Activated CD4-positive, alpha-beta memory T cell treated with anti-CD3 and anti-CD28 coated beads for 36 hours (primary cell): ENCODE measurements around the gene ATP8B3. TPM values are rescaled to one million over a fixed set of nuclear protein-coding genes. Genes with fewer than 3 reads are reported as not detected.

Source experiments
- CTCF ChIA-PET: fragments of 350-600 bp; sonication (Branson Sonifier 250); formaldehyde crosslinking; loops from one replicate; lab custom pipeline; 2021; ENCODE audit warnings: antibody characterized with exemption, inconsistent platforms; lab: Charles Lee
- POLR2A ChIA-PET: fragments of 350-600 bp; sonication (Branson Sonifier 250); formaldehyde crosslinking; loops from one replicate; lab custom pipeline; 2021; ENCODE audit warnings: antibody characterized with exemption; lab: Charles Lee
- DNase-seq: peaks from one replicate; pipeline ENCODE4 v3.0.0-alpha.2; 2020
- H3K27ac Mint-ChIP-seq: one replicate; pipeline ENCODE4 v1.8.0; 2021; ENCODE audit warnings: mixed read lengths
- H3K27me3 Mint-ChIP-seq: one replicate; pipeline ENCODE4 v1.8.0; 2021; ENCODE audit warnings: mixed read lengths
- H3K36me3 Mint-ChIP-seq: one replicate; pipeline ENCODE4 v1.8.0; 2021; ENCODE audit warnings: mixed read lengths
- H3K4me1 Mint-ChIP-seq: one replicate; pipeline ENCODE4 v1.8.0; 2021; ENCODE audit warnings: low read depth, mixed read lengths
- H3K4me3 Mint-ChIP-seq: one replicate; pipeline ENCODE4 v1.8.0; 2021; ENCODE audit warnings: mild to moderate bottlenecking, mixed read lengths
- H3K9me3 Mint-ChIP-seq: one replicate; pipeline ENCODE4 v1.8.0; 2021; ENCODE audit warnings: mixed read lengths
- intact Hi-C: fragments of 100-400 bp; cut with micrococcal nuclease; formaldehyde crosslinking; loops from one replicate; pipeline ENCODE4 v1.15.1; 2023
- total RNA-seq, 2 experiments: library from RNA; stranded (reverse); gene quantifications; one replicate each; pipeline ENCODE4 v1.2.3, GENCODE V29; 2021

ATP8B3 gene
- total RNA-seq, 2 experiments from 2014 or later, result 9.6 to 10.0 TPM

- Mint-ChIP-seq H3K4me1 (peaks cover 2% of the 10 kb centered on the region), H3K36me3 (peaks cover 21% of the 10 kb centered on the region), H3K27ac (no peak overlapping the region), H3K4me3 (no peak overlapping the region), H3K27me3 (no peaks in the 10 kb centered on the region), H3K9me3 (no peaks in the 10 kb centered on the region)
- POLR2A ChIA-PET, result no interaction called here
- DNase-seq, result no peak
- CTCF ChIA-PET, result interaction anchor here (0.6 kb wide), 1 partner anchor 33 kb away, joined by 3 read pairs; no protein-coding TSS in a partner anchor
- intact Hi-C loops, result no loop called here
Observed at GRCh38 chr19:1818549-1819195, 6.6 kb upstream of the ATP8B3 start.

GRCh38 chr19:1817553-1818179 lies 5.6 kb upstream of the ATP8B3 start:
- peaks cover 19% of the 10 kb centered on the region for H3K36me3 Mint-ChIP-seq
- CTCF ChIA-PET, result no interaction called here

GRCh38 chr19:1816530-1817298 lies 4.6 kb upstream of the ATP8B3 start:
- Mint-ChIP-seq H3K4me3 (no peak overlapping the region), H3K27me3 (no peaks in the 10 kb centered on the region), H3K4me1 (peaks cover 12% of the 10 kb centered on the region), H3K27ac (no peak overlapping the region), H3K9me3 (no peaks in the 10 kb centered on the region), H3K36me3 (peaks cover 14% of the 10 kb centered on the region)
- DNase-seq, result no peak
- POLR2A ChIA-PET, result no interaction called here
- intact Hi-C loops, result no loop called here
- CTCF ChIA-PET, result interaction anchor here (0.6 kb wide), 1 partner anchor 203 kb away, joined by 3 read pairs; no protein-coding TSS in a partner anchor

More at GRCh38 chr19:1817553-1818179, 5.6 kb upstream of the ATP8B3 start:
- Mint-ChIP-seq H3K9me3 (no peaks in the 10 kb centered on the region), H3K4me1 (peaks cover 10% of the 10 kb centered on the region), H3K4me3 (no peak overlapping the region), H3K27me3 (no peaks in the 10 kb centered on the region), H3K27ac (no peak overlapping the region)
- POLR2A ChIA-PET, result no interaction called here
- no peak for DNase-seq
- intact Hi-C loops, result no loop called here

GRCh38 chr19:1815605-1816529 lies 3.8 kb upstream of the ATP8B3 start:
- Mint-ChIP-seq H3K36me3 (peaks cover 11% of the 10 kb centered on the region), H3K9me3 (no peaks in the 10 kb centered on the region), H3K27me3 (no peaks in the 10 kb centered on the region), H3K27ac (no peak overlapping the region), H3K4me3 (no peak overlapping the region), H3K4me1 (peaks cover 16% of the 10 kb centered on the region)
- intact Hi-C loops, result no loop called here
- POLR2A ChIA-PET, result no interaction called here
- CTCF ChIA-PET, result interaction anchor here (2.2 to 3.2 kb wide), 2 partner anchors 10 to 26 kb away, joined by 6 to 17 read pairs; no protein-coding TSS in a partner anchor
- no peak for DNase-seq

GRCh38 chr19:1814833-1815604 lies 2.9 kb upstream of the ATP8B3 start:
- Mint-ChIP-seq H3K4me1 (peaks cover 16% of the 10 kb centered on the region), H3K9me3 (no peaks in the 10 kb centered on the region), H3K27me3 (no peaks in the 10 kb centered on the region), H3K36me3 (peaks cover 6% of the 10 kb centered on the region), H3K4me3 (no peak overlapping the region), H3K27ac (no peak overlapping the region)
- no peak for DNase-seq
- ChIA-PET CTCF (interaction anchor here (1.0 to 3.2 kb wide), 4 partner anchors 11 to 143 kb away, joined by 3 to 17 read pairs (median 6); no protein-coding TSS in a partner anchor), POLR2A (no interaction called here)
- intact Hi-C loops, result no loop called here

- no peaks in the 10 kb centered on the region for H3K9me3 Mint-ChIP-seq
- ChIA-PET POLR2A (no interaction called here), CTCF (interaction anchor here (1.0 to 3.2 kb wide), 4 partner anchors 12 to 142 kb away, joined by 3 to 17 read pairs (median 6); no protein-coding TSS in a partner anchor)
- peaks cover 16% of the 10 kb centered on the region for H3K4me1 Mint-ChIP-seq
- peaks cover 6% of the 10 kb centered on the region for H3K36me3 Mint-ChIP-seq
- intact Hi-C loops, result no loop called here
- no peak overlapping the region for H3K4me3 Mint-ChIP-seq
- H3K27ac Mint-ChIP-seq, result no peak overlapping the region
- DNase-seq, result no peak
- H3K27me3 Mint-ChIP-seq, result no peaks in the 10 kb centered on the region
Observed at GRCh38 chr19:1814391-1814790, 2.3 kb upstream of the ATP8B3 start.

GRCh38 chr19:1813192-1814182 lies 1.4 kb upstream of the ATP8B3 start:
- intact Hi-C loops, result loop anchor here (2.0 kb wide), 1 partner anchor 25 kb away; no protein-coding TSS in a partner anchor
- H3K27ac Mint-ChIP-seq, result no peak overlapping the region
- peaks cover 6% of the 10 kb centered on the region for H3K36me3 Mint-ChIP-seq

GRCh38 chr19:1812426-1813191 lies 533 bp upstream of the ATP8B3 start:
- Mint-ChIP-seq H3K9me3 (no peaks in the 10 kb centered on the region), H3K27me3 (no peaks in the 10 kb centered on the region), H3K4me1 (peaks cover 16% of the 10 kb centered on the region), H3K36me3 (peaks cover 4% of the 10 kb centered on the region), H3K27ac (peak overlapping the region; percentile 87), H3K4me3 (peak overlapping the region; percentile 84)
- peak; percentile 95 for DNase-seq
- intact Hi-C loops, result loop anchor here (1.0 to 2.0 kb wide), 2 partner anchors 24 to 36 kb away; partner anchors contain the start of gene REXO1
- ChIA-PET POLR2A (no interaction called here), CTCF (interaction anchor here (3.2 to 3.6 kb wide), 2 partner anchors 13 to 14 kb away, joined by 17 to 18 read pairs; no protein-coding TSS in a partner anchor)

More at GRCh38 chr19:1813192-1814182, 1.4 kb upstream of the ATP8B3 start:
- peaks cover 16% of the 10 kb centered on the region for H3K4me1 Mint-ChIP-seq
- ChIA-PET POLR2A (no interaction called here), CTCF (interaction anchor here (1.5 to 3.2 kb wide), 3 partner anchors 12 to 24 kb away, joined by 6 to 17 read pairs (median 6); no protein-coding TSS in a partner anchor)
- no peaks in the 10 kb centered on the region for H3K9me3 Mint-ChIP-seq
- DNase-seq, result no peak
- peak overlapping the region; percentile 84 for H3K4me3 Mint-ChIP-seq
- H3K27me3 Mint-ChIP-seq, result no peaks in the 10 kb centered on the region

GRCh38 chr19:1811472-1811894 lies 593 bp downstream of the ATP8B3 start:
- ChIA-PET POLR2A (interaction anchor here (1.0 kb wide), 1 partner anchor 221 kb away, joined by 3 read pairs; no protein-coding TSS in a partner anchor), CTCF (interaction anchor here (3.6 kb wide), 1 partner anchor 15 kb away, joined by 18 read pairs; no protein-coding TSS in a partner anchor)
- no peaks in the 10 kb centered on the region for H3K9me3 Mint-ChIP-seq
- intact Hi-C loops, result no loop called here
- H3K27ac Mint-ChIP-seq, result peak overlapping the region; percentile 19
- H3K4me3 Mint-ChIP-seq, result peak overlapping the region; percentile 77
- DNase-seq, result peak; percentile 79
- peaks cover 16% of the 10 kb centered on the region for H3K4me1 Mint-ChIP-seq
- no peaks in the 10 kb centered on the region for H3K27me3 Mint-ChIP-seq
- peaks cover 4% of the 10 kb centered on the region for H3K36me3 Mint-ChIP-seq
